DMS79 (cell line): ENCODE data around the gene USPL1.
"Not testable (repeated sequence)": the region's sequence is repeated elsewhere in the genome, so short reads cannot be mapped to it uniquely, and the experiment has no call there.

Experiments used
- DNase-seq: peaks from one replicate; lab custom pipeline; 2025; lab: John Stamatoyannopoulos, UW

Gene USPL1

DNA sequence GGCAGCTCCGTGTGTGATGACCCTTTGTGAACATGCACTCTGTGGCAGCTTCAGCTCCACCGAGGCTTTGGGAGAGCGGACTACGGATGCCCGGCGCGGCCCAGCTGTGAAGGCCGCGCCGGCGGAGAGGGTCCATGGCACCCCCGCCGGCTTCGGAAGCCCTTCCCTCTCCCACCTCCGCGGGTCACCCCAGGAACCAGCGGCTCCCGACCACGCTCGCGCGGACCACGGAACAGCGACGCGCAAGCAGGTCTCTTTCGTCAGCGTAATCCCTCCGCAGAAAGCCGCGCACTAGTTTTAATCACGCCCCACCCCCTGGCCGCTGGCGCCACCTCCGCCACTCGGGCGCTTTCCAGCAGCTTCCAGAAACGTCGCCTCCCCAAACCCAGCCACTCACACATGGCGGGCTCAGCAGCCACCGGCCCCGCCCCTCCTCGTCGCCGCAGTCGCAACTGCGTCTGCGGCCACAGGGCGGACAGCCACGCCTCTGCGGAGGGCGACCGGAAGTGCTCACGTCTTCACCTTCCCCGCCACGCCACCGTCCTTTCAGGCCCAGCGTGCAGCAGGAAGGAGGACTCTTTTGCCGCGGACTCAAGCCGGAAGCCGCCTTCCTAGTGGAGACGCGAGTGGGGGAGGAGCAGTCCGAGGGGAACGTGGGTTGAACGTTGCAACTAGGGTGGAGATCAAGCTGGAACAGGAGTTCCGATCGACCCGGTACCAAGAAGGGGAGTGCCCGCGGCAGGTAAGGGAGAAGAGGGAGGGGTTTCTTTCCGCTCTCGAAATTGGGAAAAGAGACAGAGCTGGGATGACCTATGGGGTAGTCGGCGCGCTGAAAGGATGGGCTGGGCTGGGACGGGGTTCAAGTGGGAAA is at the start of gene USPL1:
TSS of gene USPL1 (plus strand) at position 606 of the 871 bp plus-strand sequence. CDS start 3,221 bp downstream, outside the sequence.
- DNase-seq, result peak; percentile 93

GRCh38 chr13:30569901-30570576 is 47.7 kb upstream of the USPL1 start:
- no peak for DNase-seq

- no peak for DNase-seq
These were observed 47.0 kb upstream of the USPL1 start for GRCh38 chr13:30570691-30571090.

DNA sequence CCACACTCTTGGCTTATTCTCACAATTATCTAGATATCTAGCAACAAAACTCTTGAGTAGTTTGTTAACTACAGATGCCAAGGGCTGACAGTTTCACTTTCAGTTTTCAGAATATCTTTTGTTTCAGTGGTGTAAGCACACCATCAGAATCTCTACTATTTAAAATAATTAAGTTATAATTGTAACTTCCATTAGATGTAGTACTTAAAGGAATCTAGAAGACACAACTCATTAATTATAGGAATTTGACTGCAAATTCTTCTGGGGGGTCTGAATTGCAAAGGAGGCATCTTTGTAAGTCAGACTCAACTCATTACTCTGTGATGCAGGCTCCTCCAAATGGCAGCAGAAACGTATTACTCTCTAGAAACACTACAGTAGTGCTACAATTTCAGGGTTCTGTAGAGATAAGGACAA is 44.9 kb upstream of the USPL1 start:
- peak; percentile 21 for DNase-seq

GRCh38 chr13:30576528-30576927 is 41.2 kb upstream of the USPL1 start:
- peak; percentile 45 for DNase-seq

DNA sequence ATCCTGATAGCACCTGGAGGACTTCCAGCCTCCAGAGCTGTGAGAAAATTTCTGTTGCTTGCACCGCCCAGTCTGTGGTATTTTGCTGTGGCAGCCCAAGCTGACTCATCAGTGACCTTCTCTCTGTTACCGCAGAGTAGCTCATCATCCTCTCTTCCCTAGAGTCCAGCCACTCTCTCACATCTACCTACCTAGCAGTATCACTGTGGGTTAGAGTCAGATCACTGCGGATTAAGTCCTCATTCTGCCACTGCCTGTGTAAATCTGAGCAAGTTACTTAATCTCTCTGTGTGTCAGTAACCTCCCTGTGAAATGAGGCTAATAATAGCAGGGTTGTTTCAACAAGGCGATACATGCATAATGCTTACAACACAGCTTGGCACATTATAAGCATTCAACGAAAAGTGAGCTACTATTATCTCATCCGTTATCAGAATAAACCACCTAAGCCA is 40.3 kb upstream of the USPL1 start:
- no peak for DNase-seq

DNA sequence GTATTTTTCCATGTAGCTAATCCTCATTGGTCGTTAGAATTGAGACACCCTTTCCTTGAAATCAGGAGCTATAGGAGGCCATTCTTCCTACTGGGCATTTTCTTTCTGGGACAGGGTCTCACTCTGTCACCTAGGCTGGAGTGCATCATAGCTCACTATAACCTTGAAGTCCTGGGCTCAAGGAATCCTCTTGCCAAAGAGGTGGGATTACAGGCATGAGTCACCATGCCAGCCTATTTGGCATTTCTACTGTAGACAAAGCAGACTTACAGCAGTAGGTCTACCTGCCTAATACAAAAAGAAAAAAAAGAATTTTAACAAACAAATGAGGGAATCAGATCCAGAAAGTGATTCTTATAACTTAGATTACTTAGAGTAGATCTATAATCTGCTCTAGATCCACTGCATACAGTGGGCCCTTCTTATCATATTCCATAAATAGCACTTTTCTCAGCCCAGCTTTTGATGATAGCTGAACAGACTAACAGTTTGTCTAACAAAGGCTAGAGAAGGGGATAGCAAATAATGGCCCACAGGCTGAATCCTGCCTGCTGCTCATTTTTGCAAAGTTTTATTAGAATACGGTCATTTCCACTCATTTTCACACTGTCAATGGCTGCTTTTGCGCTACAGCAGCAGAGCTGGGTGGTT is 36.7 kb upstream of the USPL1 start:
- DNase-seq, result no peak

DNA sequence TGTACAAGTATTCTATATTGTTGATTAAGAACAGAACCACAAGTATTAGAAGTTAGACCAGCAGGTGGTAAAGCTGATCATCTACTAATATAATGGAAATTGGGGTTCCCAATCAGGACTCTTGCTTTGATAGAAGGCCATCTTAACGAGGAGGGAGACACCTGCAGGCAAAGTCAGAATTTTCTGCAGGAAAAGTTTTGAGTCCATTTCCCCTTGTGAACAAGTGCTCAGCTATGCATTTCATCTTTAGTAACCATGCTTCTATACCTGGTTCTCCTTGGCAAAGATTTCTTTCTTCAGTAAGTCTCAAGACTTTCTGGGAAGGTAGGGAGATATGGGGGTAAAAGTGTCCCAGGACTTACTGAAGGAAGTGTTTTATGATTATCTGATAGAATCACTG is 36.1 kb upstream of the USPL1 start:
- DNase-seq, result no peak

- DNase-seq, result no peak
These were observed 33.5 kb upstream of the USPL1 start for GRCh38 chr13:30584051-30584731.

- peak; percentile 31 for DNase-seq
These were observed 31.9 kb upstream of the USPL1 start for GRCh38 chr13:30585748-30586262.

DNA sequence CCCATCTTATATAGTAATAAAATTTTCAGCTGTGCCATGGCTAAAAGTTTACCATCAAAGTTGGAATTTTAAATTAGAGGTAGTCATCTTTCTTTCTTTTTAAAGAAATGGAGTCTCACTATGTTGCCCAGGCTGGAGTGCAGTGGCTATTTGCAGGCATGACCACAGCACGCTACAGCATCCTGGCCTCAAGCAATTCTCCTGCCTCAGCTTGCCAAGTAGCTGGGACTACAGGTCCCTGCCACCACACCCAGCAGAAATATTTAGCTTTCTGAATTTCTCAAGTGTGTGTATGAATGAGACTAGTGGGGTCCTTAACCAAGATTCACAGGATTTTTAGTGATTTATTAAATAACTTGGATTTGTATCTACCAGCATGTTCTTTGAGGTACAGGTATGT is 30.5 kb upstream of the USPL1 start:
- no peak for DNase-seq

DNA sequence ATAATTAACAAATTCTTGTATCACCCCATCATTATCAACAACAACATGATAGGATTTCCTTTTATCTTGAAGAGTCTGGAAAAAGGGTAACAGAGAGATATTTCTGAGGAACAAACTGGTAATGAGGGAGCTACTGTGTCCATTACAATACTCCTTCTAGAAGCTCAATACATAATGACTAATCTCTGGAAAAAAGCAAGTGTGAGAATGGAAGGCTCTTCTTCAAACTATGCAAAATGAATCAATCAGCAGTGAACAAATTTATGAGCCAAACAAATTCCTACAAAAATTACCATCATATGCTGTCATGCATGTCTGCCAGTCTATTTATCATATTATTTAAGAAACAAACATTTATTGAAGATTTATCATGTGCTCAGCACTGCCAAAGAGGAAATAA is 30.0 kb upstream of the USPL1 start:
- no peak for DNase-seq

GRCh38 chr13:30593001-30593400 is 24.7 kb upstream of the USPL1 start:
- DNase-seq, result no peak

- DNase-seq, result no peak
These were observed 17.2 kb upstream of the USPL1 start for GRCh38 chr13:30600496-30600895.

GRCh38 chr13:30601836-30602235 is 15.9 kb upstream of the USPL1 start:
- no peak for DNase-seq

DNA sequence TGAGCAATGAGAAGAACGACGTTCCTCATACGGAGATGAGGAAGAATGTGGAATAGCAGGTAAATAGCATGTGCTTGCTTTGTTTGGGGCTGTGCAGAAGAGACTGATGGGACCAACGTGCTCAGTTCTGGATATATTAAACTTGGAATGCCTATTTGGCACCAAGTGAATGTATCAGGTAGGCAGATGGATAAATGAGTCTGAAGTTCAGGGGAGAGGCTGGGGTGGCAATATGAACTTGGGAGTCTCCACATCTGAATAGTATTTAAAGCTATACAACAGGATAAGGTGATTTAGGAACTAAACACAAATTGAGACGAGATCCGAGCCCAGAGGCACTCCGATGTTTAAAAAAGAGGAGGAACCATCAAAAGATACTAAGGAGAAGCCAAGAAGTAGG is 12.7 kb upstream of the USPL1 start:
- no peak for DNase-seq

- not testable (repeated sequence) for DNase-seq
These were observed 10.5 kb upstream of the USPL1 start for GRCh38 chr13:30607186-30607585.

- peak; percentile 62 for DNase-seq
These were observed 9.8 kb upstream of the USPL1 start for GRCh38 chr13:30607908-30608307.

- peak; percentile 8 for DNase-seq
These were observed 9.4 kb upstream of the USPL1 start for GRCh38 chr13:30608364-30608763.

DNA sequence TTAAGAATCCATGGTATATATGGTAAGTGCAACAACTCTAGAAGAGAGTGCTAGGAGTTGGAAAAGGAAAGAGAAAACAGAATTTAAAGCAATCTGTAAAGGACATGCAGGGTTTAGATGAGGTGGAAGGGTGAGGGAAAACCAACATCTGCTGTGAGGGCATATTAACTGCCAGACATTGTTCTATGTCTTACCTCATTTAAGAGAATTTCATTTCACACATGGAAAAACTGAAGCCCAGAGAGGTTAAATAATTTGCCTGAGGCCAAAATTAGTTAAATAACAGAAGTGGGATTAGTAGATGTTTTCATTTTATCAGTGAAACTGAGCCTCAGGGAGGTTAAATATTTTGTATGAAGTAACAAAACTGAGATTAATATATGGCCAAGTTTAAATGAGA is 7.4 kb upstream of the USPL1 start:
- DNase-seq, result no peak

GRCh38 chr13:30615481-30615865 is 2.2 kb upstream of the USPL1 start:
- DNase-seq, result no peak
